Measurements from ENCODE around the gene UNC13C.

The UNC13C gene

DNA sequence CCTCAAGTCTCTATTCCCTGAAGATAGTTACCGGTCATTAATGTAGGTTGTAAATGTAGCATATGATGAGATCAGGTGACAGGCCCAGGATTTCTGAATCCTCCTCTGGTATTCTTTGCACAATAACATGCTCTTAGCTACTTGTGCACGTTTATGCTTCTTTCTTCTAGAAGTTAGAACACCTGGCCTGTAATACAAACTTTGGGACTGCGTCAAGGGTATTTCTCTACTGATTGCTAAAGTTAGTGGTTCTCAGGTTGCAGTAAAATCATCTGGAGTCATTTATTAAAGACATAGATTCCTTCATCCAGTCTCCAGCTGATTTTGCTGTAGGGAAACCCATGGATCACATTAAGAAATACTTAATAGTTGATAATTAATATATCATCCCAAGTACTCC lies 48.0 kb downstream of the UNC13C start:
- DNase-seq = no peak

DNA sequence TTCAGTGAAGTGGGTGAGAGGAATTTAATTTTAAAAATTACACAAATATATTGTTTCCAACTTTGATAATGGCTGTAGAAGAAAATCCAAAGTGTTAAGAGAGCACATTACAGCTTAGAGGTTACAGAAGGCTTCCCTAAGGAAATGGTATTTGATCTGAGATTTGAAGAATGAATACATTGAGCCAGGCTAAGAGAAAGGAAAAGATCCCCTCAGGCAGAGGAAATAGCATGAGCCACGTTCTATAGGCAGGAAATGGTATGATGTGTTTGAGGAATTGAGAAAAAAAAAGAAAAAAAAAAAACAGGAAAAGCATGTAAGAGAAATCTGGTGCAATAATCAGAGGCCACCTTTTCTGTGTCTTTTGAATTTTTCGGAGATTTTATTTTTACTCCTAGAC lies 48.6 kb downstream of the UNC13C start:
- DNase-seq = no peak

DNA sequence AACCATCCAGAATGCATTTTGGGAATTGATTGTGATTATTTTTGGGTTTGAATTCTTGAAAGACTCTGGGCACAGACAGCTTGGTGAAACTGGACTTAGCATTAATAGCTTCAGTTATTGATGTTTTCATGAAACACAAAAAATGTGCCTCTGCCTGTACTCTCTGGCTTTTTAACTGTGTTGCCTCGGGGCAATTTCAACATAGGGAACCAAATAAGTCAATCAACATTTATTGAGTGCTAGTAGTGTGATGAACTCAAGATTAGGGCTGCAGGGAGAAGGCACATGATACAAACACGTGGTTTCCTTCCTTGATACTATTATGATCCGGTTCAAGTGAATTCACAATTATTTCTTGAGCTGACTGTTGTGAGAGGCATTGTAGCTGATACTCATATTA lies 50.8 kb downstream of the UNC13C start:
- no peak for DNase-seq

DNA sequence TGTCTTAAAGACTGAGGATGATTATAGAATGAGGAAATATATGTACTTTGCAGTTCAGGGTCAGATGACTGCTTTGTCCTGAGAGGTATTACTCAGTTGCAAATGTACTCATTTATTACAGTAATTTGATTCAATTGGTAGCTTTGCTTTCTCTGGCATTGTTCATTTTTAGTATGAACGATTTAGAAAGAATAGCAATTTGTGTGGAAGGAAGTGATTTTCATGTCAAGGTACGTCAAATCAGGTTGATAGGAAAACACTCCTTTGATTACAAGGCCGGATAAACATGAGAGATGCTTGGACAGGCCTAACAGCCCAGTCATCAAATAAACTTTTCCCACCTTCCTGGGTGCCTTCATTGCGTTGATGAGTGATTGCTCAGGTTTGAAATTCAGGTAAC lies 53.8 kb downstream of the UNC13C start:
- no peak for DNase-seq

DNA sequence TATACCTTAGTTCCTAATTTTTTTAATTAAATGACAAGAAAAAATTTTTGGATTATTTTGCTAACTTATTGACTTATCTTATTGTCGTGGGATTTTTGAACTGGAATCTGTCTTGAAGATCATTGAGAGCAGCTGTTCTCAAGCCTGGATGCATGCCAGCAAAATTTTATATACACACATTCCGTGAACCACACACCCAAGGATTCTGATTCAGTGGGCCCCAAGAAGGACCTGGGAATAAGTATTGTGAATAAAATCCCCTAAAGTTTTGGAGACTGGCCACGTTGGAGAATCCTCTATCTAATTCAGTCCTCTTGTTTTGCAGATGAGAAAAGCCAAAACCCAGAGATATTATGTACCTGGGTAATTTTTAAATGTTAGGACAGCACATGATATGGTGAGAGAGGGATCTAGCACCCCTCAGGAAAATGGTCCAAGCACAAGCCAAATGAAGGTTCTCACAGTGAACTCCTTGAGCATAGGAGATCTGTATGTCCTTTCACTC lies 55.2 kb downstream of the UNC13C start:
- no peak for DNase-seq

DNA sequence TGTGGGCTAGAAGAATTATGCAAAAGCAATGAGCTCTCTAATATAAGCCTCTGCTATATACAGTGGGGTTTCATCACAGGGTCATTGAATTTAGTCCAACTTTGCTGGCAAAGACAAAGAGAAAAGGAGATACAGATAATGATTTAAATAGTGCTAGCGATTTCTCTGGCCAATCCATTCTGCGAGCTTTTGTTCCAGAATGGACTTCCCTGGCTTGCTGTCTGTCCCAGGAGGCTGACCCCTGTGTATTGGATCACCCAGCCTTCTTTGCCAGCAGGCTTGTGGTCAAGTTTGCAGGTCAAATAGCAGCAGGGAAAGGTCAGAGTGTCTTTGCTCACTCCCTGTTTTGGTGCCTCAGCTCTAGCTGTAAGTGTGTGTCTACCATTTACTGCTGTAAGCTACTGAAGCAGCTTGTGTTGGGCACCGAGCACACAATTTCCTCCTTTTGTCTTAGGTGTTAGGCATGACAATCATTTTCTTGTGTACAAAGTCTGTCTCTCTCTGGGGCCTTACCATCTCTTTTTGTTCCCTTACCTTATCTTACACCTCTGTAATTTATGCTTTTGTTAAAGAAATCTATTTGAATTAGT lies 55.7 kb downstream of the UNC13C start:
- no peak for DNase-seq

DNA sequence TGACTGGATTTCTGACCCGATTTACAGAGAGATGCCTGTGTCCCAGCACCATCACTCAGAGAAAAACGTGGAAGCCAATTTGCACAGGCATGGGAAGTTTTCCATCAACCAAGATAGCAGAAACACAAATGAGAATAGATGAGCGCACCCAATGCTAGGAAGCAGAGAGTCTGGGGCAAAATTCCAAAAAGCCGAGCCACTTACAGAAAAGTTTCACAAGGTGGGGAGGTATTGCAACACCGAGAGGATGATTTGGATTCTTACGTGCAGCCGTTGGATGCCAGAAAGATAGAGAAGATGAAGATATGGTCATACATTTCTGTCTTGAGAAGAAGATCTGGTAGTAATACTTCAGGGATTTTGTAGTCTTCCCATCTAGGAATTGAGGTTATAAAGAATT lies 57.4 kb downstream of the UNC13C start:
- DNase-seq = no peak

DNA sequence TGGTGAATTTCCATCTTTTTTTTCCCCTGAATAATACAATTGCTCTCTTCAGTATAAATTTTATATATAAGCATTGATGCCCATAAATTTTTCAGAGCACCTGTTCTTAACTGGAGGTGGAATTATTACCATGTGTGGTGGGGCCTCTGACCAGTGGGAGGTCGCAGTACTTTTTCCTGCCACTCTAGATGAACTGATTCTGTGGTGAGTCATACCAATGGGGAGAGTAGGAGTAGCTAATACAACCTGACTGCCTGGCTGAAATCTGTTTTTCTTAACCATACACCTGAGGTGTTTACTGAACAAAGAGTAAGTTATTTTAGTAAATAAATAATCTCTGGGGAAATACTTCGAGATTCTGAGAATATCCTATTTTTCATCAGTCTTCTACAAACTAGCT lies 67.2 kb downstream of the UNC13C start:
- DNase-seq = no peak

DNA sequence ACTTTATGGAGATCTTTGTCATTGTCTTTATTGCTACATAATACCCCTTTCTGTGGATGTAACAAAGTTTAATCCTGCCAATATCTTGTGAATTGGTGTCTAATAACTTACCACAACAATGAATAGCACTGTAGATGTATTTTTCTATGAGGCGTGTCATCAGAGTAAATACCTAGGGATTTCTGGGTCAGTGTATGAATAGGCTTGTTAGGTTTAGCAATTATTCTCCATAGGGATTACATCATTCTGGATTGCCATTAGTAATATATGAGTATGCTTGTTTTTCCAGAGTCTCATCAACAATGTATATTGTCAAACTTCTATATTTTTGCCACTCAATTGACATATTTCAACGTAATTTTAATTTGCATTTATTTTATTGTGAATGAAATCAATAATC lies 67.9 kb downstream of the UNC13C start:
- DNase-seq = no peak

DNA sequence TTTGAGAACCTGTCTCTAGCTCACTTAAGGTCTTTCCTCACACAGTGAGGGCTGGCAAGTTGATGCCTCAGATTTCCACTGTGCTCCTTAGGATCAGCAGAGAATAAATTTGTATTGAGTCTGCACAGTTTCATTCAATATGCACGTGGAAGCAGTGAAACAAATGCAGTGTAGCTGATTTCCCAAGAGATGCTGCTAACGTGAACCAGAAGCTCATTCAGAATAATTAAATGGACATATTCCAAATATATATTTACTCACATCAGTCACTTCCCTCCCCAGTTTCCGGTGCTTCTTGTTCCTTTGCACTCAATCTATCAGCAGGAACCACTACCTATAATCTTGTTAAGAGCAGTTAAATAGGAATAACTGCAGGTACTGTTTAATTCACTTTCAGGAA lies 86.1 kb downstream of the UNC13C start:
- no peak for DNase-seq

DNA sequence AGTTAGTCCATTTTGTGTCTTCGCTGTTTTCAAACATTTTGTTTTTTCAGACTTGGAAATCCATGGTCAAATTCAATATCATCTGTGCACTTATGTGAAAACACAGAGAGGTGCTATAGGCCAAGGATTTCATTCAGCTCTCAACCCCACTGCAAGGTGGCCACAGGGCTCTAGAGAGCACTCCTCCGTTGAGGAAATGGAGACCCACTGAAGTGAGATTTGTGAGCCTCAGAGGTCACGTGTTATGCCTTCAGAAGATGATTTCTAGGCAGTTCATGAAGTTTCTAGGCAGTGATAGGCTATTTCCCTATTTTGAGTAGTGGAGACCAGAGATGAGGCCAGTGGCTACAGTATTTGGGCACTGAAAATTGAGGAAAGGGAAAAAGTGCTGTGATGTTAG lies 88.2 kb downstream of the UNC13C start:
- no peak for DNase-seq

DNA sequence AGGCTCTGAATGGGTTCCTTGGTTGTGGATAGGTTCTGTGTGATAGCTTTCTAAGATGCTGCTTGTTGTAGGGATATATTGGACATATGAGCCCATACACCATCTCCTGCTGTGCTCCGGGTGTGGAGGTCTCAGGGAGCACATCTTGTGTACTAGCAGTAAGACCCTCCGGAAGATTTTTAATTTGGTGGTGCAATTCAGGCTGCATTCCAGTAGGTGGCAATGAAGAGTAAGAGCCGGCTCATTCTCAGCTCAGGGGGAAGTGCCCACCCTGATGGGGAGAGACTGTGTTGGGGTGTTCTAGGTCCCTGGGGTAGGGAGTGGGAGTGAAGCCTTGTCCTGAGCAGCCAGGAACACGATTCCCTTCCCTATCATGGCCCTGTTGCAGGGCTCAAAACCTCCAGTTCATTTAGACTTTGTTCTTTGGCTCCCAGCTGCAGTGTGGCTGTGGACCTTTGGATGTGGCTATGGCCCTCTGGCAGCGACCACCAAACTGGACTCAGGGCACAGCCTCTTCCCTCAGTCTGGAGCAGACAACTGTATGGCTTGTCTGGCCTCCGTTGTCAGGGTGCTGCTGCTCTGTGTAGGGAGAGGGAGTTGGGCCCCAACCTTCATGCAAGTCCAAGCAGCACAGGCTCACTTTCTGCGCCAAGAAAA lies 104.7 kb downstream of the UNC13C start:
- DNase-seq = no peak

DNA sequence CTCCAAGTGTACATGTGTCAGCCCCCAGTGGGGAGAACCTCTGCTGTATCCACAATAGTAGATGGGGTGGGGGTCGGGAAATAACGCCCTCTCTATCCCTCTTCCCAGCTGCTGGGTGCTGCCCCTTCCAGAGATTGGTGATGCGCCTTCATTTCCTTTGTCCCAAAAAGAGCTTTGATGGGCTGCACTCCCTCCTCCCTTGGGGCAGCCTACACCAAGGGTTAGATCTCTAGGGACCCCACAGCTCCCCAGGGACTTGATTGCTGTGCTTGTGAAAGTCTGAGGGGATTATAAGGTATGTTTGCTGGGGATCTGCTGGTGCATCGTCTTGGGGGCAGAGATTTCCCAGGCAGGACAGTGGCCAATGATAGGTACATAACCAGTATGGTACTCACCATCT lies 105.3 kb downstream of the UNC13C start:
- DNase-seq = no peak

DNA sequence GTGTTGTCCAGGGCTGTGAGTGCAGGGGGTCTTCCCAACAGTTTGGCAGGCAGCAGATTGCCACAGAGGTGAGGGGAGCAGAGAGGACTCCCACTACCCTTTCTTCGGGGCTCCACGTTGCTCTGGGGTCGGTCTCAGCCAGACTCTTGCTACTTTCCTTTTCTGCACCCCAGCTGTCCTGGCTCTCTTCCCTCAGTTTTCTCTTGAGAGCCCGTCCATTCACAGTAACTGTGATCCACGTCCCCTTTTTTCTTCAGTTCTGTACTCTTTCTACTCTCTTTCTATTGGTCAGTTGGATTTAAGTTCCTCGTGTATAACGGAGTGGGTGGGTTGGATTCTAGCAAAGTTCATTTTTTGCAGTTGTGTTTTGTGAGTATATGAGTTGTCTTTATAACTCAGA lies 105.8 kb downstream of the UNC13C start:
- DNase-seq = no peak

DNA sequence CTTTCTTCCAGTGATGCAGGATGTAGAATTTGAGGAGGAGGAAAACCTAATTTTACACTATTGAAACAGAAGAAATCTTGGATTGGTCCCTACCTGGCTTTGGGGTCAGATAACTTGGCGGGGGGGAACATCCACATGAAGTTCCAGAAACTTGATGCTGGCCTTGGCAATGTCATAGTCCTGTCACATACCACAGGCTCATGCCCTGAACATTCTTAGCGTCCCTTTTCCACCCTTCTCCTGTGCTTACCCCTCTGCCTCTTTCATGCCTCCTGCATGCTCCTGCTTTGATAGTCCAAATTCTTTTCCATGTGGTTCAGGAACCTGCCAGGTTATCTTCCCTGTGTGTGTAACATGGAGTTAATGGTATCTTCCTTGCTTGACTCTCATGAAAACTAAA lies 110.6 kb downstream of the UNC13C start:
- DNase-seq = no peak

DNA sequence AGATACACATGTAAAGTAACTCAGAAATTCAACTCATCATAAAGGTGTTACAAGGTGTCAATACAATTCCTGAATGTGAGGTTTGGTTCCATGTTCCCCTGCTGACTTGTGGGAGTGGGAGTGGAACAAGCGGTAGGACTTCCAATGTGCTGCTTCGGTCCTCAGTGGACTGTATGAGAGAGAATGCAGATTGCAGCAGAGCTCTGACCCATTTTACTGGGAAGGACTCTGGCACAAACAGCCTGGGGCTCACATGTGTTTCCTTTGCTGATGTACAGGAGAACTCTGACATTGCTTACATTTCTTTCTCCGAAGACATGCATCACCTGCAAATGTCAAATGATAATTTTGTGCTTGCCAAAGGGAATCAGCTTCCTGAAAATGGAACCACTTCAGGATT lies 111.5 kb downstream of the UNC13C start:
- DNase-seq = no peak

DNA sequence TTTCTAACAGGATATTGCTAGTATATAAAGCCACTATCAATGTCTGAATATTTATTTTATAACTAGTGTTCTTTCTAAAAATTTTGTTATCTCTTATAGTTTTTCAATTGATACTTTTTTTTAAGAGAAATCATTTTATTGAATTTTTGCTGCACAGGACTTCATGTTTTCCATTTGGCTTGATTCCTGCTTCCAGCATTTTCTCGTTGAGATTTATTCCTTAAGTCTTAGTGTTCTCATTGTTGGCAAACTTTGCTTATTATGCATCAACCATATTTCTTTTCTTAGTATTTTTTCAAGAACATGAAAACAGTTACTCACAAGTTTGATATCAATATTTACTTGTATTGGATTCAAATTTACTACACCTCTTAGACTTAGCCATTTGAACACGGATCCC lies 113.4 kb downstream of the UNC13C start:
- DNase-seq = no peak

DNA sequence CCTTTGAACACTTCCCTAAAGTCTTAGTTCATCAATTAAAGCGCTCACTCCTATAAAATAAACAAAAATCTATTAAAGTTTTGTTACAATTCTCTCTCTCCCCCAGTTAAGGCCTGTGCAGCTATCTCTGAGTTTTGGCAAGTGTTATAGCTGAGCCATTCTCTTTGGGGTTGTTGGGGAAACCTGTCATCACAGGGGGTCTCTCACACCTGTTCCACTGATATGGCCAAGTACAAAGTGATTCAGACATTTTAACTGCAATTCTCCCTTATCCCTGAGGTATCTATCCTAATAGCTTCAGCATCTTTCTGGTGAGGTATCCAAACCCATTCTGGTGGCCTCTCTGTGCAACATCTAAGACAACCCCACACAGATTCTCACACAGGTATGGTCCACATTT lies 116.4 kb downstream of the UNC13C start:
- DNase-seq = no peak

DNA sequence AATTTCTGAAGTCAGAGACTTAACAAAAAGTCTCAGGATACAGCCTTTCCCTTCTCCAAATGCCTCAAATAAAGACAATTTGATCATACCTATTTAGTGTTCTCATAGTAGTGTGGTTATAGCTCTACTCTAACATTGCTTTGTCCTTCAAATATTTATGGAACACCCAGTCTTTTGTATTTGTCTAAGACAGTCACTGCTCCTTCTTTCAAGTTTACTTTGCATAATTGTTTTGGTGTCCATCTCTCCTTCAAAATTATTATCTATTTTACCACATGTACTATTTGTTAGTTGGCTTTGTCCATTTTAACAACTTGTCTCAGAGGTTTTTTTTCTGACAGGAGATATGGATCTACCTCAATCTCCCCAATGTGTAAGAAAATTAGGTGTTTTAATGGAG lies 118.8 kb downstream of the UNC13C start:
- no peak for DNase-seq

DNA sequence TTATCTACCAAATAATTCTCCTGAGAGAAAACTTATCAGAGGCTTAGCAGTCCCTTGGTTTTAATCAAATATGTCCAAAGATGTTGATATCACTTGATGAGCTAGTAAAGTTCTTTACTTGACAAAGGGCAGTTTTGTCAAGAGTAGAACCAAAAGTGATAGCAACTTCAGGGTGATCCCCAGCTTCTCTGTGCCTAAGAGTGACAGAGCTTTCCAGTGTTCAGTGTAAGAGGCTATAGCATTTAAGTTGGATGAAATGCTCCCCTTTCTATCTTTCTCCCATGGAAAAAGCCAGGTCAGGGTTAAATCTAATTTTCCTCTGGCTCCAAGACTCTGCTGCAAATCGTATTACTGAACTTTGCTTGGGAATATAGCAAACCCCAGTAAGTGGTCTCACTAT lies 120.8 kb downstream of the UNC13C start:
- no peak for DNase-seq

DNA sequence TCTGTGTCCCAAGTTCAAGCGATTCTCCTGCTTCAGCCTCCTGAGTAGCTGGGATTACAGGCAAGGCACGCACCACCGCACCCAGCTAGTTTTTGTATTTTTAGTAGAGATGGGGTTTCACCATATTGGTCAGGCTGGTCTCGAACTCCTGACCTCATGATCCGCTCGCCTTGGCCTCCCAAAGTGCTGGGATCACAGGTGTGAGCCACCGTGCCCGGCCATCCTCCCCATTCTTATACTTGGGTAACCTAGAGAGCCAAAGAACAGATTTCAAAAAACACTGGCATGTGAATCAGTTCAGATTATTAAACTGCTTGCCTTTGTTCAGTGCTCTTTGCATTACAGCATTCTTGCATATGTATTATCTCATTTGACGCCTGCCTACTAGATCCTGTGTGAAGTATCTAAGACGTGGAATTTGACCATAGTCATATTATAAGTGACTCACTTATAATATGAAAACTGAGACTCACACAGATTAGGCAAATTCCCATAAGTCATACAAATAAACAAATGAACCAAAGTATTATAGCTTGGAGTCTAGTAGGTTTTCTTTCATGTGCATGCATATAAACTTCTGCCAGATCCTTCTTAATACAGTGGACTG lies 123.5 kb downstream of the UNC13C start:
- no peak for DNase-seq

DNA sequence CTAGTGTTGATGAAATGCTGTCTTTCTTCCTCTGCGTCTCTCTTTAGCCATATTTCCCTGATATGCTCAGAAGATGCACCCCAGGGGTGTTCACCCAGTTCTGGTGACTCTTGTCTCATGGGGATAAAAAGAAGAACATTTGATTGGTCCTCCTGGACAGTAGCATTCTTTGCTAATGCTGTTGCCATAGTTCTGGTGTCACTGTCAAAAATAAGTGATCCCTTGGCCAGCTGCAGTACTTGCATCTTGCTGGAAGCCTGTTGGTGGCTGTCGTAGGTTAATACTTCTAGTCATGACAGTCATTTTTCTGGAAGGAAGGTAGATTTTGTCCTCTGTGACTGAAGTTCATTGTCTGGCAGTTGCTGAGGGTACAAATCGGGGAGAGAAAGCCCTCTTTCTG lies 124.5 kb downstream of the UNC13C start:
- DNase-seq = no peak

DNA sequence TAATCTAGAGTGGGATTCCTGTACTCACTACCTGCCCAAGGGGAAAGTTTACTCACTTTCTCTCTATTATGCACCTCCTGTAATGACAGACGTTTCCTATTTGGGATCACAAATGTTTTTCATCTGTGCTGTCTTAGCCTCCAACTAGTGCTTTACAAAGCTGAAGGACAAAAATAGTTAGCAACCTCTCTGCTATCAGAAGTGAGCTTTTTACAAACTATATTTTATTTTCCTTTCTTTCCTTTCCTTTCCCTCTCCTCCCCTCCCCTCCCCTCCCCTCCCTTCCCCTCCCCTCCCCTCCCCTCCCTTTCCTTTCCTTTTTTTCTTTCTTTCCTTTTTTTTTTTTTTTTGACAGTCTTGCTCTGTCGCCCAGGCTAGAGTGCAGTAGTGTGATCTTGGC lies 130.8 kb downstream of the UNC13C start:
- no peak for DNase-seq

DNA sequence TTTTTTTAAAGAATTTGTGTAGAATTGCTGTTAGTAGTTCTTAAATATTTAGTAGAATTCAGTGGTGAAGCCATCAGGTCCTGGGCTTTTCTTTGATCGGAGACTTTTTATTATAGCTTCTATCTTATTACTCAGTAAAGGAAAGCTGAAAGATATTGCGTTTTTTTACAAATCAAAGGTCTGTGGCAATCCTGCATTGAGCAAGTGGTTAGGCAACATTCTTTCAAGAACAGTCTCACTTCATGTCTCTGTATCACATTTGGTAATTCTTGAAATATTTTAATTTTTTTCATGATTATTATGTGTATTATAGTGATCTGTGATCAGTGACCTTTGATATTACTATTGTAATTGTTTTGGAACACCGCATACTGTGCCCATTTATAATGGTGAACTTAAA lies 140.8 kb downstream of the UNC13C start:
- DNase-seq = no peak

DNA sequence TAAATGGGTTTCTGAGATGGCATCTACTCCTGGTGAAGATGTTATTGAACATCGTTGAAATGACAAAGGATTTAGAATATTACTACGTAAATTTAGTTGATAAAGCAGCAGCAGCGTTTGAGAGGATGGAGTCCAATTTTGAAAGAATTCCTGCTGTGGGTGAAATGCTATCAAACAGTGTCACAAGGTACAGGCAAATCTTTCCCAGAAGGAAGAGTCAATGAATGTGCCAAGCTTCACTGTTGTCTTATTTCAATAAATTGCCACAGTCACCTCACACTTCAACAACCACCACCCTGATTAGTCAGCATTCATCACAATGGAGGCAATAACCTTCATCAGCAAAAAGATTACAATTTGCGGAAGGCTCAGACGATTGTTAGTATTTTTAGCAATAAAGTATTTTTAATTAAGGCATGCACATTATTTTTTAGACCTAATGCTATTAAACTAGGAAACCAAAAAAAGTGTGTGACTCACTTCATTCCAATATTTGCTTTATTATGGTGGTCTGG lies 142.8 kb downstream of the UNC13C start:
- no peak for DNase-seq
